NB4 (cell line): Measurements from ENCODE around the gene FGF11.
A peak's percentile ranks its signal among the peaks of the same experiment; 100 is the strongest.

Experiments used
- DNase-seq: peaks from one replicate; pipeline ENCODE4 v3.0.0; 2010; ENCODE audit warnings: low read depth
- H3K4me3 ChIP-seq: one replicate; pipeline ENCODE4 v1.5.1; 2011; ENCODE audit warnings: mild to moderate bottlenecking, low read depth, low read length, moderate library complexity
- CTCF ChIP-seq: IDR thresholded peaks from one replicate; pipeline ENCODE4 v1.5.1; 2012; ENCODE audit warnings: low read depth, low read length
- MYC ChIP-seq: IDR thresholded peaks from 2 replicates; pipeline ENCODE4 v1.6.1; 2011; ENCODE audit warnings: low read depth, low read length
- POLR2A ChIP-seq: IDR thresholded peaks from 2 replicates; pipeline ENCODE4 v1.6.1; 2011; ENCODE audit warnings: mild to moderate bottlenecking; ENCODE audit not compliant: insufficient read length; ENCODE audit errors: extremely low read depth
- TF ChIP-seq, protein P1 (sequence below): IDR thresholded peaks from 2 replicates; pipeline ENCODE4 v1.6.1; 2011; ENCODE audit warnings: low read depth, low read length

Gene FGF11

GRCh38 chr17:7403977-7404736, 35.2 kb upstream of the FGF11 start, which contains the start of gene TMEM256:
Gene TMEM256, minus strand, starts transcription at chr17:7404097. Its CDS starts 13 bp downstream, at chr17:7404084.
- TF ChIP-seq POLR2A (peak; percentile 71), MYC (no peak), CTCF (no peak)
- TF ChIP-seq, protein P1, sequence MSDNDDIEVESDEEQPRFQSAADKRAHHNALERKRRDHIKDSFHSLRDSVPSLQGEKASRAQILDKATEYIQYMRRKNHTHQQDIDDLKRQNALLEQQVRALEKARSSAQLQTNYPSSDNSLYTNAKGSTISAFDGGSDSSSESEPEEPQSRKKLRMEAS: no peak
- peak within 1 kb of the TSS; percentile 68 for H3K4me3 ChIP-seq
- DNase-seq: peak; percentile 97

- DNase-seq: peak; percentile 13
- peak; percentile 8 for TF ChIP-seq POLR2A
- TF ChIP-seq MYC: no peak
- TF ChIP-seq CTCF: no peak
- TF ChIP-seq, protein P1: no peak
Measured at GRCh38 chr17:7404737-7405349, 34.5 kb upstream of the FGF11 start.

GRCh38 chr17:7405350-7406234, 33.7 kb upstream of the FGF11 start:
- H3K4me3 ChIP-seq: no peak overlapping the region
- DNase-seq: no peak
- TF ChIP-seq, protein P1: no peak
- no peak for TF ChIP-seq CTCF
- no peak for TF ChIP-seq MYC
- no peak for TF ChIP-seq POLR2A

More at GRCh38 chr17:7404737-7405349, 34.5 kb upstream of the FGF11 start:
- peak overlapping the region; percentile 42 for H3K4me3 ChIP-seq

DNA sequence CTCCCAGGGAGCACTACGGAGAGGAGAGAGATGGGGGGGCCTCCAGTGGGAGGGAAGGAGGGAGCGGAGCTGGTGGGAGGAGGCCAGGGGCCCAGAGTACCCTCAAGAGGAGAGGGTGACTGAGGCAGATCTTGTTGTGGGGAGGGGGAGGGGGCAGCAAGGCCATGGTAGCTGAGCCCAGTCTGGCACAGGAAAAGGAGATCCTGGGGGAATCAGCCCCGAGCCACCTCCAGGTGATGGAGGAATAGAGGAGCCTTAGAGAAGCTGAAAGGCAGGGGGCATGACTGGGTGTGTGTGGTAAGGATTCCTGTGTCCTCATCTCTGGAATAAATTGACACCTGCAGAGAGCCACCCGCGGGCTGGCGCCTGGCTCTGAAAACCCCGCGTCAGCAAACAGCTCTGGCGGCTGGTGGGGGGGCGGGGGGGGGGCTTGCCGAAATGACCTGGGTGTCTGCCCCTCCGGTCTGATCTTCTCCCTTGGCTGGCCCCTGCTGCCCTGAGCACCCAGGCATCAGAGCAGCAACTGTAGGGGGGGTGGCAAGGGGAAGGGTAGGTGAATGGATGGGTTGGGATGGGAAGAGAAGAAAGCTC, 33.0 kb upstream of the FGF11 start:
- DNase-seq: no peak
- TF ChIP-seq CTCF (no peak), MYC (no peak), POLR2A (no peak)
- TF ChIP-seq, protein P1: no peak
- H3K4me3 ChIP-seq: no peak overlapping the region

DNA sequence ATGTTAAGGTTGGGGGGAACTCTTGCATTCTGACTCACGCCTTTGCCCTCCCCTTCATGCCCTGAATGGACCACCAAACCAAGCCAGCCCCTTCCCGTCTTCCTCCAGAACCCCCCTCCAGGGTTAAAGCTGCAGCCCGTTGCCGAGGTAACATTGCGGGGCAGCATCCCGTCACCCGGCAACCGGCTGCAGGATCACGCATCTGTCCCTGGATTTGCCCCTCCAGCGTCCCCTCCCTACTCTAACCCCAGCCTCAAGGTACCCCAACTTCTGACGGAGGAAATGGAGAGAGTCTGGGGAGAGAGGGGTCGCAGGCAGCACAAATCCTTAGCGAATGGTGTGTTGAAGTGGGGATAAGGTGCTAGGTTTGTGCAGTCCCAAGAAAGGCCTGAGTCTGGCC, 32.2 kb upstream of the FGF11 start:
- no peak overlapping the region for H3K4me3 ChIP-seq
- TF ChIP-seq, protein P1: no peak
- no peak for DNase-seq
